ENCODE results near the gene LHFPL3. TPM values are rescaled to one million over a fixed set of nuclear protein-coding genes. Genes with fewer than 3 reads are reported as not detected.

Gene LHFPL3
- polyA plus RNA-seq, 3 donors, result 5.6 to 8.4 (median 6.5) TPM

Other genes starting within 250 kb of the LHFPL3 start
- 10 to 100 TPM; 23.4 to 27.9 (median 24.5) TPM for gene ORC5, start 120.6 kb upstream of the LHFPL3 start, polyA plus RNA-seq (ENCODE audit: insufficient read length in 3 of 3)

Data from renal cortex interstitium (tissue), 3 donors.